HepG2 (cell line): Measurements from ENCODE around the gene MRPL38. TPM values are rescaled to one million over a fixed set of nuclear protein-coding genes. Genes with fewer than 3 reads are reported as not detected.

Source experiments
- ASH2L ChIP-seq: fragments of 300-600, 200-600 bp; sonication (generic); IDR thresholded peaks from 2 replicates; pipeline ENCODE4 v1.7.0; 2017; ENCODE audit warnings: low read depth, mild to moderate bottlenecking, moderate library complexity, mixed read lengths, low read length; ENCODE audit not compliant: insufficient read length
- ATRX ChIP-seq: sonication (generic); formaldehyde crosslinking; IDR thresholded peaks from 2 replicates; pipeline ENCODE4 v1.4.0; 2020; ENCODE audit warnings: missing genetic modification reagents, borderline replicate concordance
- CREB3 ChIP-seq: sonication (generic); formaldehyde crosslinking; IDR thresholded peaks from 2 replicates; pipeline ENCODE4 v1.5.0; 2020; ENCODE audit warnings: missing genetic modification reagents
- DZIP1 ChIP-seq: sonication (generic); formaldehyde crosslinking; IDR thresholded peaks from 2 replicates; pipeline ENCODE4 v1.5.0; 2020; ENCODE audit warnings: mild to moderate bottlenecking, missing genetic modification reagents
- HDAC6 ChIP-seq: fragments of 200-600 bp; sonication (generic); IDR thresholded peaks from 2 replicates; pipeline ENCODE4 v1.7.0; 2017; ENCODE audit warnings: mild to moderate bottlenecking, antibody characterized with exemption, low read length, low read depth
- MYPOP ChIP-seq: sonication (generic); formaldehyde crosslinking; IDR thresholded peaks from 2 replicates; pipeline ENCODE4 v1.8.1; 2023; ENCODE audit warnings: mild to moderate bottlenecking, moderate library complexity, missing genetic modification reagents
- NR0B2 ChIP-seq: sonication (generic); formaldehyde crosslinking; IDR thresholded peaks from 2 replicates; pipeline ENCODE4 v1.4.0; 2020; ENCODE audit warnings: mild to moderate bottlenecking, missing genetic modification reagents
- SALL1 ChIP-seq: sonication (generic); formaldehyde crosslinking; IDR thresholded peaks from 2 replicates; pipeline ENCODE4 v1.8.0; 2022; ENCODE audit warnings: mild to moderate bottlenecking, missing genetic modification reagents
- TBP ChIP-seq: sonication (generic); formaldehyde crosslinking; IDR thresholded peaks from 2 replicates; pipeline ENCODE4 v1.5.0; 2020; ENCODE audit warnings: missing genetic modification reagents
- TBX2 ChIP-seq: sonication (generic); formaldehyde crosslinking; IDR thresholded peaks from 2 replicates; pipeline ENCODE4 v1.5.0; 2020; ENCODE audit warnings: missing genetic modification reagents, mild to moderate bottlenecking, borderline replicate concordance
- ZFAT ChIP-seq: sonication (generic); formaldehyde crosslinking; conservative IDR thresholded peaks from 2 replicates; pipeline ENCODE4 v1.8.1; 2023; ENCODE audit warnings: missing genetic modification reagents, inconsistent platforms
- ZNF580 ChIP-seq: IDR thresholded peaks from 2 replicates; pipeline ENCODE4 v1.6.1; 2016; ENCODE audit warnings: low read depth, borderline replicate concordance
- ZNF597 ChIP-seq: sonication (generic); formaldehyde crosslinking; IDR thresholded peaks from 2 replicates; pipeline ENCODE4 v1.5.0; 2020; ENCODE audit warnings: missing genetic modification reagents
- ZNF652 ChIP-seq: IDR thresholded peaks from 2 replicates; pipeline ENCODE4 v1.6.1; 2016; ENCODE audit warnings: low read depth, borderline replicate concordance
- ZNF761 ChIP-seq: sonication (generic); formaldehyde crosslinking; conservative IDR thresholded peaks from 2 replicates; pipeline ENCODE4 v1.4.0; 2020; ENCODE audit warnings: mild to moderate bottlenecking, missing genetic modification reagents
- polyA plus RNA-seq, 8 experiments: library from polyadenylated mRNA; depleted of rRNA in 3 of 8; stranded (reverse) in 7 of 8; unstranded in 1 of 8; fragments of >200 nt; fragmentation: Illumina TruSeq in 4 of 8; extraction: Trizol in 4 of 8; gene quantifications; 2 replicates each; pipeline versions ENCODE4 v1.2.1 to v1.2.3, GENCODE V29; 2011 to 2016; ENCODE audit warnings: low read depth in 4 of 8, missing spikeins in 1 of 8, mixed read lengths in 1 of 8; ENCODE audit not compliant: insufficient read depth in 1 of 8
- total RNA-seq, 5 experiments: library from RNA; depleted of rRNA; stranded (reverse); fragments of >200 nt; fragmentation: Illumina TruSeq; extraction: Trizol; gene quantifications; 2 replicates each; pipeline ENCODE4 v1.2.3, GENCODE V29; 2016; ENCODE audit warnings: low read depth in 1 of 5
- TF ChIP-seq, protein P1 (sequence below): IDR thresholded peaks from 2 replicates; pipeline ENCODE4 v1.6.1; 2016; ENCODE audit warnings: low read depth, missing genetic modification reagents, missing compliant biosample characterization

Gene MRPL38
- total and polyA plus RNA-seq, 2 of the 13 experiments (the other 11 are each of a cell fraction or from before 2014, with no cell fraction given): 83.7 to 125 TPM

DNA sequence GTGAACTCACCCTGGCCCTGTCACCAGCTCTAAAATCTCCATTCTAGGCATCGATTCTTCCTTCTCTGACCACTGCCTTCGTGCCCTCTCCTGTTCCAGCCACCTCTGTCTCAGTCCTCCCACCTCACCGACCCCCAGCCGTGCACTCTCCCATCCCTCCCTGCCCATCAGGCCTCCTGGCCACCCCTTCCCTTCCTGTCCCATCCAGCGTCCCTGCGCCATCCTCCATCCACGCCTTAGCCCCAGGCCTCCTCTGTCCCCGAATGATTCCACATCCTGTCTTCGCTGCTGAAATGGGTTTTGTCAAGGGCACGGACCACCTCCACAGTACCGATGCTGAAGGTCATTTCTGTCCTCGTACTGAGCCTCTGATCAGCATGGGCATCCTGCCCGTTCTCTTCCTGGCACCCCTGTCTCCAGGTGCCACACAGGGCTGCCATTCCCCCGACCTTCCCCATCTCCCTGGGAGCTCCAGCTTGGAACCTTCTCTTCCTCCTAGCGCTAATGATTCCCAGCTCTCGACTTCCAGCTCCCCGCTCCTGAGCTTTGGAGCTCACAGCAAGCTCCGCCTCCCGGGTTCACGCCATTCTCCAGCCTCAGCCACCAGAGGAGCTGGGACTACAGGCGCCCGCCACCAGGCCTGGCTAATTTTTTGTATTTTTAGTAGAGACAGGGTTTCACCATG, 10.5 kb downstream of the MRPL38 start (continued):
- TF ChIP-seq ZNF761 (CRISPR knock-in tag): no peak
- no peak for TF ChIP-seq ATRX
- TF ChIP-seq DZIP1 (CRISPR knock-in tag): peak; percentile 39; the same call in 1 of the 2 replicates
- TF ChIP-seq, protein P1, sequence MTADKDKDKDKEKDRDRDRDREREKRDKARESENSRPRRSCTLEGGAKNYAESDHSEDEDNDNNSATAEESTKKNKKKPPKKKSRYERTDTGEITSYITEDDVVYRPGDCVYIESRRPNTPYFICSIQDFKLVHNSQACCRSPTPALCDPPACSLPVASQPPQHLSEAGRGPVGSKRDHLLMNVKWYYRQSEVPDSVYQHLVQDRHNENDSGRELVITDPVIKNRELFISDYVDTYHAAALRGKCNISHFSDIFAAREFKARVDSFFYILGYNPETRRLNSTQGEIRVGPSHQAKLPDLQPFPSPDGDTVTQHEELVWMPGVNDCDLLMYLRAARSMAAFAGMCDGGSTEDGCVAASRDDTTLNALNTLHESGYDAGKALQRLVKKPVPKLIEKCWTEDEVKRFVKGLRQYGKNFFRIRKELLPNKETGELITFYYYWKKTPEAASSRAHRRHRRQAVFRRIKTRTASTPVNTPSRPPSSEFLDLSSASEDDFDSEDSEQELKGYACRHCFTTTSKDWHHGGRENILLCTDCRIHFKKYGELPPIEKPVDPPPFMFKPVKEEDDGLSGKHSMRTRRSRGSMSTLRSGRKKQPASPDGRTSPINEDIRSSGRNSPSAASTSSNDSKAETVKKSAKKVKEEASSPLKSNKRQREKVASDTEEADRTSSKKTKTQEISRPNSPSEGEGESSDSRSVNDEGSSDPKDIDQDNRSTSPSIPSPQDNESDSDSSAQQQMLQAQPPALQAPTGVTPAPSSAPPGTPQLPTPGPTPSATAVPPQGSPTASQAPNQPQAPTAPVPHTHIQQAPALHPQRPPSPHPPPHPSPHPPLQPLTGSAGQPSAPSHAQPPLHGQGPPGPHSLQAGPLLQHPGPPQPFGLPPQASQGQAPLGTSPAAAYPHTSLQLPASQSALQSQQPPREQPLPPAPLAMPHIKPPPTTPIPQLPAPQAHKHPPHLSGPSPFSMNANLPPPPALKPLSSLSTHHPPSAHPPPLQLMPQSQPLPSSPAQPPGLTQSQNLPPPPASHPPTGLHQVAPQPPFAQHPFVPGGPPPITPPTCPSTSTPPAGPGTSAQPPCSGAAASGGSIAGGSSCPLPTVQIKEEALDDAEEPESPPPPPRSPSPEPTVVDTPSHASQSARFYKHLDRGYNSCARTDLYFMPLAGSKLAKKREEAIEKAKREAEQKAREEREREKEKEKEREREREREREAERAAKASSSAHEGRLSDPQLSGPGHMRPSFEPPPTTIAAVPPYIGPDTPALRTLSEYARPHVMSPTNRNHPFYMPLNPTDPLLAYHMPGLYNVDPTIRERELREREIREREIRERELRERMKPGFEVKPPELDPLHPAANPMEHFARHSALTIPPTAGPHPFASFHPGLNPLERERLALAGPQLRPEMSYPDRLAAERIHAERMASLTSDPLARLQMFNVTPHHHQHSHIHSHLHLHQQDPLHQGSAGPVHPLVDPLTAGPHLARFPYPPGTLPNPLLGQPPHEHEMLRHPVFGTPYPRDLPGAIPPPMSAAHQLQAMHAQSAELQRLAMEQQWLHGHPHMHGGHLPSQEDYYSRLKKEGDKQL (CRISPR knock-in tag): no peak
- no peak; the same call in 1 of the 2 replicates for TF ChIP-seq MYPOP (CRISPR knock-in tag)
- TF ChIP-seq TBP: no peak
- no peak for TF ChIP-seq NR0B2 (CRISPR knock-in tag)
- no peak for TF ChIP-seq SALL1 (CRISPR knock-in tag)
- no peak for TF ChIP-seq ASH2L
- TF ChIP-seq ZNF652 (CRISPR knock-in tag): no peak
- TF ChIP-seq HDAC6: no peak
- no peak for TF ChIP-seq ZNF597 (CRISPR knock-in tag)
- no peak for TF ChIP-seq CREB3 (CRISPR knock-in tag)
- TF ChIP-seq ZNF580 (CRISPR knock-in tag): 0 out of 2 replicates have a peak, but pooled peaks have one; percentile 21
- peak; percentile 55; the same call in 1 of the 2 replicates for TF ChIP-seq TBX2
- no peak for TF ChIP-seq ZFAT (CRISPR knock-in tag)
